DMS 273 treated with DMSO at 0.1 percent for 48 hours (cell line): ENCODE data around the gene FAM83E.
"Not testable (repeated sequence)": the region's sequence is repeated elsewhere in the genome, so short reads cannot be mapped to it uniquely, and the experiment has no call there.

Experiments used
- DNase-seq: peaks from one replicate; lab custom pipeline; 2025; lab: John Stamatoyannopoulos, UW

FAM83E gene

DNA sequence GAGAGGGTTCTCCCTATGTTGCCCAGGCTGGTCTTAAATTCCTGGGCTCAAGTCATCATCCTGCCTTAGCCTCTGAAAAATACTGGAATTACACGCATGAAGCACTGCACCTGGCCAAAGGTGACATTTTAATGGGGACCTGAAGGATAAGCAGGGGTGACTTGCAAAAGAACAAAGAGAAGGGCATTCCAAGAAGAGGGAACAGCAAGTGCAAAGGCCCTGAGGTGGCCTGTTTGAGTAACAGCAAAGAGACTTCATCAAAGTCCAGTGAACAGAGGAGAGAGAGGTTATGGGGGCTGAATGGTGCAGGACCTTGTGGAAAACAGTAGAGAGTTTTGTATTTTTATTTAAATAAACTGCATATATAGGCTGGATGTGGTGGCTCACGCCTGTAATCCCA is 27.0 kb upstream of the FAM83E start:
- no peak for DNase-seq

- DNase-seq: no peak
Observed at GRCh38 chr19:48639483-48640375, 24.9 kb upstream of the FAM83E start.

DNA sequence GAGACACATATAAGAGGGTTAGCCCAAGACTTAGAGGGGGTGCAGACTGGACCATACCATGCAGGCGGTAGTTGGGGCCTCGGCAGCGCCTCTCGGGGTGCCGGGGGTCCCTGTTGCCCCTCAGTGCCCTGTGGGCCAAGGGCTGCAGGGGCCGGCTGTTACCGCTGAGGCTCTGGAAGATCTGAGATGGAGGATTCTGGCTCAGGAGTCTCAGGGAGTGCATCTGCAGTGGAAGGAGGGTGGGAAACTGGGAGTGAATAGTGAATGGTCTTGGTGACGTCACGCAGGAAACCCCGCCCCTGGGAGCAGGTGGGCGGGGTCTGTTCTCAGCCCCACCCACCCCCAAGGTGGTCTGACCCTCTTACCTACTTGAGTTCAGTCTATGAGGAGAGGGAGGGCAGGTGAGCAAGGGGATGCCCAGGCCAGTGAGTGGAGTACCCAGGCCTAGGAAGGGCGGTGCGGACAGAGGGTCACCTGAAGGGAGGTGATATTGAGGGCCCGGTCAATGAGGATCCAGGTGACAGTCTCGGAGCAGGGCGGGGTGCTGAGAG is 24.0 kb upstream of the FAM83E start:
- no peak for DNase-seq

GRCh38 chr19:48637948-48638830 is 23.3 kb upstream of the FAM83E start:
- peak; percentile 90 for DNase-seq

DNA sequence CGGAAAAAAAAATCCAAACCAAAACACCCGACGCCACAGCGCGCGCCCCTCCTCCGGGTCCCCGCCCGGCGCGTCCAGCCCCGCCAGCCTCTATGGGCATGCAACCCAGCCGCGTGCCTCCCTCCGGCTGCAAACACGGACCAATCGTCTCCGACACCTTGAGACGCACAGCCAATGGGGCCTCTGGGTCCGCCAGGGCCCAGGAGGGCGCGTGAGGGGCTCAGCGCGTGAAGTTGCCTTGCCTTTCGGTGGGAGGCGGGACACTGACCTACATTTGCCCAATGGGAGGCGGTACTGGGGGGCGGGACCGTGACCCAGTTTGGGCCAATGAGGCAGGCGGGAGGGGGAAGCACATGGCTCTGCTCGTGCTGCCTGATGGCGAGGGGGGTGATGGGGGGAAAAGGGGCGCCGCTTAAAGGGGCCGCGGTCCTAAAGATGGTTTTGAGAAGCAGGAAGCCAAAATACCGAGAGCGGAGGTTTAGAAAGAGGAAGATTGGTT is 22.6 kb upstream of the FAM83E start:
- peak; percentile 98 for DNase-seq

- no peak for DNase-seq
Observed at GRCh38 chr19:48636859-48637448, 22.1 kb upstream of the FAM83E start, which contains the start of gene DBP. DBP (minus strand) TSS chr19:48637379; CDS start chr19:48636994, 385 bp downstream.

DNA sequence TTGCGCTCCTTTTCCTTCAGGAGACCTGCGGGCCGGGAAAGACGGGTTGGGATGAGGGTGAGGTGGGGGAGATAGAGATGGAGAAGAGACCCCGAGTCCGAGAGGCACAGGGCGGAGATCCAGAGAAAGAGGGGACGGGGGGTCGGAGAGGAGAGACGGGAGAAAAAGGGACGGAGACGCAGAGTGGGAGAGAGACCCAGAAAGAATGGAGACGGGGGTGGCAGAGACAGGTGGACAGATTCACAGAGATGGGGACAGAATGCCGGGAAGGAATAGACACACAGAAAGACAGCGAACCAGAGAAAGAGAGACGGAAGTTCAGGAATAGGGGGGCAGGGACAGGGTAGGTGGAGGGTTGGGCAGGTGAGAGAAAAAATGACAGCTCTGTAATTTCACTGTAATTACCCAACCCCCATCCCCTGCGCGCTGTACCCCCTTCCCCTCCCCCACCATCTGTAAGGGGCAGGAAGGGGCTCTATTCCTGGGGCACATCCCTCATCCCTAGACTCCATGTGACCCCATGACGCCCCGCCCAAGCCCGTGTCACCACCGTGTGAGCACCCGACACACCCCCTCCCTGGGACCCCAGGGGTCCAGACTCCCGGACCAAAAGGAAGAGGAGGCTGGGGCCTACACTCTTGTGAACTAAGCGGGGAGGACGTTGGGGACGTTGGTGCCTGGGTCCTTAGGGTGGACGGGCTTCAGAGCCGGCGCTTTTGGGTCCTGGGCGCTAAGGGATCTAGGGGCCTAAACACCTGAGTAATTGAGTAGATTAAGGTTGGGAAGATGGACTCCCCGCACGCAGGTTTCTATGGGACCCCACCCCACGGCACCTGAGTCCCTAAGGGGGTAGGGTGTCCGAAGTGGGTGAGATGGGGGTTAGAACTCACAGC is 21.3 kb upstream of the FAM83E start:
- DNase-seq: no peak

DNA sequence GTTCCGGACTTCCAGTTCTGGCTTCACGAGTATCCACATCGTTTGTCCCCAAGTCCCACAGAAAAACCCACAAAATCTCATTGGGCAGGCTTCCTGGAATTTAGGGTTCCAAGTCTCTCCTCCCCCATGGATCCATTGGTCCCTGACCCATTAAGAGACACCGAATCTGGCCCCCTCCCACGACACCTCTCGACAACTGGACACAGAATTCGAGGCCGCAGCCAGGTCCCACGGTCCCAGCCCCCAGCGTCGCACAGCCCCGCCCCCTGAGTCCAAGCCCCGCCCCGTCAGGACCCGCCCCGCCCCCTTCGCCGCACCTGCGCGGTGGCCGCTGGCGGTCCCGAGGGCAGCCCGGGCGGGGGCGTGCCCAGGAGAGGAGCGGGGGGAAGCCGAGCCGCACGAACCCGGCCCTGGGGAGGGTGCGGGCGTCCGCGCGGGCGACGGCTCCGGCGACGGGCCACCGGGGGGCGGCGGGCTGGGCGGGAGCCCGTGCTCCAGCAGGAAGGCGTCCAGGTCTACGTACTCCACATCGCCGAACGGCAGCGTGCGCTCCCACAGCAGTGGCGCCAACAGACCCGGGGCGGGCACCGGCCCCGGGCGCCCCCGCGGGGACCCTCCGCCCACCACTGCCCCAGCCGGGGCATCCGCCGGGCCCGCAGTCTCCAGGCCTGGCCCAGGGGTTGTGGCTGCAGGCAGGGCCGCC is 20.5 kb upstream of the FAM83E start:
- no peak for DNase-seq

DNA sequence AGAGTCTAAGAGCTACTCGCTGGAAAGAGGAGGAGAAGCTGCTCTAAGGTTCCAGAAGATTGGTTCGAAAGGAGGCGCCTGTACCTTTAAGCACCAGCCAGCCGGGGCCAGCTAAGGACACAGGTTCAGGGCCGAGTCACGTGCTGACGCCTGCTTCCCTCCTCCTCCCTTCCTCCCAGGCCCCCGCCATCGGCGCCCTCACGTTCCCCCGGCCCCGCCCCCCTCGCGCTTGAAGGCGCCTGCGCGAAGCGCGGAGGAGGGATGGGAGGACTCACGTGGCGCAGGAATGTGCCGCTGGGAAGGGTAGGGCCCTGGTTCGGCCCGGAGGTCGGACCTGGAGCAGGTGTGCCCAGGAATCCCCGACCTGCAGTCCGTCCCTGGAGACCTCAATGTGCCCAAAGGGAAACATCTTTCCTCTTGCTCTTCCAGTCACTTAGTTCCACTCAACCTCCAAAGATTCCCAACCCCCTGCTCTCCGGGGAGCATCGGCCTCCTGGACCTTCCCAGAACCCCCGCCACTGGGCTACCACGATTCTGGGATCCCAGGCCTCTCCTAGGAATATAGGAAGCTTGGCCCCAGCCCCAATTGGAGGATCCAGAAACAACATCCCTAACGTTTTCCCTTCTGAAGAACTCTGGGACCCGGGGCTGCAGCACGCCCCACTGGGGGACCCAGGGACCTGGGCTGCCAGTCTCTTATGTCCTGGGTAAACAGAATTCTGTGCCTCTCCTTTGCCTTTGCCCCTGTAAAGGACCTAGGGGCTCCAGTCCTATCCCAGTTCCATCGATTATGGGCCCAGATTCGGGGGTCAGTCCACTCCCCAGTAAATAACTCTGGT is 19.8 kb upstream of the FAM83E start:
- DNase-seq: peak; percentile 90

- DNase-seq: no peak
Observed at GRCh38 chr19:48634036-48634342, 19.1 kb upstream of the FAM83E start.

GRCh38 chr19:48633148-48634035 is 18.5 kb upstream of the FAM83E start:
- DNase-seq: no peak

DNA sequence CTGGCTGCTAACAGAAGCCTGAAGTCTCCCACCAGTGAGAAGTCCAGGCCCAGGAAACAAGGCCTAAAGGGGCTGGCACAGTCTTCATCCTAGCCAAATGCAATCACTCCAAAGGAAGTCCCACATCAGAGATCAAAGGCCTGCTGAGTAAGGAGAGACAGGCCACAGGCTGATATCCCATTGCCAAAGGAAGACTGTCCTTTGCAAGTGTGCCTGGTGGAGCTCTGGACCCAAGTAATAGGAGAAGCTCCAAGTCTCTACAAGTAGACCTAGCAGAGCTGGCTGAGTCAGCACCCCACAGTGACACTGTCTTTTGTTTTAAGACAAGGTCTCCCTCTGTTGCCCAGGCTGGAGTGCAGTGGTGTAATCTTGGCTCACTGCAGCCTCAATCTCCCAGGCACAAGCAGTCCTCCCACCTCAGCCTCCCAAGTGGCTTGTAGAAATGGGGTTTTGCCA is 17.8 kb upstream of the FAM83E start:
- no peak for DNase-seq

GRCh38 chr19:48632286-48632685 is 17.4 kb upstream of the FAM83E start:
- DNase-seq: not testable (repeated sequence)

DNA sequence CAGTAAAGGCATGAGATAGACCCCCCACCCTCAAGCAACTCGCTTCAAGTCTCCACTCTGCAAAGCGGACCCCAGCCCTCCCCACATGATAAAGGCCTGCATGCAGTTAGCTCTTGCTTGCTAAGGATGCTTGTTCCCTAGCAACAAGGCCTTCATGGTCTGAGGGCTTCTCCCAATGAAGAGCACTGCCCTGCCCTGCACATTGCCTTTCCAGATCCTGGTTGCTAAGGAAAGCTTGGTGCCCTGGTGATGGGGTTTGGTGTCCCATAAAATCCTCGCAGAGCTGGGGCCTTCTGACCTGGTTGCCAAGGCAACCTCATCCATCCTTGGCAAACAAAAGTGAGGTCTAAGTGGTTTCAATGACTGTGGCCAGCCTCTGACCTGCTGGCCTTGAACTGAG is 16.3 kb upstream of the FAM83E start:
- no peak for DNase-seq

GRCh38 chr19:48630296-48631063 is 15.6 kb upstream of the FAM83E start:
- no peak for DNase-seq

DNA sequence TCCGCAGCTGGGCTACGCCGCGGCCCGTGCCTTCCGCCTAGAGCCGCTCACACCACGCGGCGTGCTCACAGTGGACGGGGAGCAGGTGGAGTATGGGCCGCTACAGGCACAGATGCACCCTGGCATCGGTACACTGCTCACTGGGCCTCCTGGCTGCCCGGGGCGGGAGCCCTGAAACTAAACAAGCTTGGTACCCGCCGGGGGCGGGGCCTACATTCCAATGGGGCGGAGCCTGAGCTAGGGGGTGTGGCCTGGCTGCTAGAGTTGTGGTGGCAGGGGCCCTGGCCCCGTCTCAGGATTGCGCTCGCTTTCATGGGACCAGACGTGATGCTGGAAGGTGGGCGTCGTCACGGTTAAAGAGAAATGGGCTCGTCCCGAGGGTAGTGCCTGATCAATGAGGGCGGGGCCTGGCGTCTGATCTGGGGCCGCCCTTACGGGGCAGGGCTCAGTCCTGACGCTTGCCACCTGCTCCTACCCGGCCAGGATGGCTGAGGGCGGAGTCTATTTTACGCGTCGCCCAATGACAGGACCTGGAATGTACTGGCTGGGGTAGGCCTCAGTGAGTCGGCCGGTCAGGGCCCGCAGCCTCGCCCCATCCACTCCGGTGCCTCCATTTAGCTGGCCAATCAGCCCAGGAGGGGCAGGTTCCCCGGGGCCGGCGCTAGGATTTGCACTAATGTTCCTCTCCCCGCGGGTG is 14.9 kb upstream of the FAM83E start:
- DNase-seq: no peak

DNA sequence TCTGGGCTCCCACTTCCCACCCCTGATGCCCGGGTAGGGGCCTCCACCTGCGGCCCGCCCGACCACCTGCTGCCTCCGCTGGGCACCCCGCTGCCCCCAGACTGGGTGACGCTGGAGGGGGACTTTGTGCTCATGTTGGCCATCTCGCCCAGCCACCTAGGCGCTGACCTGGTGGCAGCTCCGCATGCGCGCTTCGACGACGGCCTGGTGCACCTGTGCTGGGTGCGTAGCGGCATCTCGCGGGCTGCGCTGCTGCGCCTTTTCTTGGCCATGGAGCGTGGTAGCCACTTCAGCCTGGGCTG is 14.4 kb upstream of the FAM83E start:
- DNase-seq: no peak
